Dermis microvascular lymphatic vessel endothelial cell (primary cell): ENCODE results near the gene CFC1. TPM values are rescaled to one million over a fixed set of nuclear protein-coding genes. Genes with fewer than 3 reads are reported as not detected.
"Not testable (repeated sequence)": the region's sequence is repeated elsewhere in the genome, so short reads cannot be mapped to it uniquely, and the experiment has no call there.

ENCODE experiments used
- DNase-seq, 2 donors: peaks; one replicate each; pipeline versions ENCODE4 v3.0.0 to v3.0.0-alpha.2; 2010; ENCODE audit warnings: low read depth in 2 of 2
- total RNA-seq: library from RNA; depleted of rRNA; stranded (reverse); fragments of >200 nt; gene quantifications from 2 replicates; pipeline ENCODE4 v1.2.1, GENCODE V29; 2014

CFC1 gene
- total RNA-seq, 1 donor from 2014 or later: not detected

DNA sequence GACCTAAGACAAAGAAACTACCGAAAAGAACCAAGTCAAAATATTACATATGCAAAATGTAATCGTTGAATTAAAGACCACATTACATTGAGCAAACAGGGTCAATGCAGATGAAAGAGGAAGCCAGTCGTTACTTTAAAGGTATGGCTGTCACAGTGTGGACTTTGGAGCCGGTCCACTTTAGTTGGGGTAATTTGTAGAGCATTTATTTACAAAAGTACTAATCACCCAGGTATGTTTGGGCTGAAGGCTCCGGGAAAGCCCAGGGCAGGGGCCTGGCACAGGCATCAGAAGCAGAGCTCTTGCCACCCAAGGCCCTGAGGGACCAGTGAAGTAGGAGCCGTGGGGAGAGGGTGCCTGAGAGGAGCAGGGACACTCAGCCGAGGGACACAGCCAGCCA lies 15.8 kb downstream of the CFC1 start:
- DNase-seq: not testable (repeated sequence)

DNA sequence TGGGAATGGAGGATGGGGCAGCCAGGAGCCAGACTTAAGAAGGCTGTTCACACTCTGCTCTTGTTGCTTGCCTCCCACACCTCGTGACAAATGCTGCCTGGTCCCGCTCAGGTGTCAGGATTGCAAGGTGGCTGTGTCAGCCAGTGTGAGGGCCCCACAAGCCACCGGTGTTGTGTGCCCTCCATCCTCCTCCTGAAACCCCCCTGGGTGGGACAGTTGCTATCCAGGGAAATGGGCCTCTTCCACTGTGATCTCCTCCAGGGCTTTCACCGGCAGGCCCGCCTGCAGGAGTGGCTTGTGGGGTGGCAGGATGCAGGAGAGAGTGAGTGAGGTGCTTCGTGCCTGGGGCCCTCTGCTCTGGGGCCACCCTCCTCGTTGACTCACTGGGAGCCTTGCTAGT lies 16.4 kb downstream of the CFC1 start:
- not testable (repeated sequence) for DNase-seq

DNA sequence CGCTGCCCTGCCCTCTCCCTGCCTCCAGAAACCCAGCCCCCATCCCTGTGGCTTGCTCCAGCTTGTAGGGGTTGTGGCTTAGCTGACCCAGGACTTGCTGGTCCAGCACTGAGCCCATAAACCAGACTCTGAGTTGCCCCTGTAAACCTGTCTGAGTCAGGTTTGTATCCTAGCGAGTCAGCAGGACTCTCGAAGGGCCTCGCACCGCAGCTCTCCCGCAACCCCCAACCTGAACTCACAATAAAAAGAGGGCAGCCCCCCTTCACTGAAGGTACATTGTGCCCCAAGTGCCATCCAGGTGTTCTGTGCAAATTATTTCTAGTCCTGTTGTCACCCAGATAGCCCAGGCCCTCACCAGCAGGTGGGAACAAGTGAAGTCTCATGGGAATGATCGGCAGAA lies 17.9 kb downstream of the CFC1 start:
- DNase-seq: not testable (repeated sequence)

DNA sequence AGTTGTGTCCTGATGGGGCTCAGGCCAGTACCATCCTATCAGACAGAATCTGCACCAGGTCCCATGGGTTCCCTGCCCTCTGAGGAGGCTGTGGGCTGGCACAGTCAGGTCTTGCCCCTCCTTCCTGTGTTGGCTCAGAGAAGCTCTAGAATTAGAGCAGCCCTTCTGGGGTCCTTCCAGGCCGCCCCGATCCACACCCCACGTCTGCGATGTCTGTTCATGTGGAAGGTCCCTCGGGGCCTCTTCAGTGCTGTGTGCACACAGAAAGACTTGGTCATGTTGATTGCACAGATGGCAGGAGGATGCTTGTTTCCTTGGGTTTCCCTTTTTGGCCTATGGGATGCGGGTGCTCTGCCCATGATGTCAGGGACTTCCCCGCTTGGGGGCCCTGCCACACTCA lies 20.3 kb downstream of the CFC1 start:
- not testable (repeated sequence) for DNase-seq

DNA sequence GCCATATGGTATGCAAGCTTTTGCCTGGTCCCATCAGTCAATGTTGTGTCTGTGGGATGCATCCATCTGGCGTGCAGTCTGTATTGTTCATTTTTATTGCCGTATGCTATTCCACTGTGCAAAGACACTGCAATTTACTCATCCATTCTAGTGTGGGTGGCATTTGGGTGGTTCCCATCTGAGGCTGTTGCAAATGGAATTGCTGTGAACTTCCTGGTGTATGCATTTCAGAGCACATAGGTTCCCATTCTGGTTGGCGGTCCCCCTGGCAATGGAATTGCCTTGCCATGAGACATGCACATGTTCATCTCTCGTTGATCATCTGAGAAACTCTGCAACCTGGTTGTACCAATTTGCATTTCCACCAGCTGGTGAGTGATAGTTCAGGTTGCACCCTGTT lies 21.8 kb downstream of the CFC1 start:
- DNase-seq: not testable (repeated sequence)

DNA sequence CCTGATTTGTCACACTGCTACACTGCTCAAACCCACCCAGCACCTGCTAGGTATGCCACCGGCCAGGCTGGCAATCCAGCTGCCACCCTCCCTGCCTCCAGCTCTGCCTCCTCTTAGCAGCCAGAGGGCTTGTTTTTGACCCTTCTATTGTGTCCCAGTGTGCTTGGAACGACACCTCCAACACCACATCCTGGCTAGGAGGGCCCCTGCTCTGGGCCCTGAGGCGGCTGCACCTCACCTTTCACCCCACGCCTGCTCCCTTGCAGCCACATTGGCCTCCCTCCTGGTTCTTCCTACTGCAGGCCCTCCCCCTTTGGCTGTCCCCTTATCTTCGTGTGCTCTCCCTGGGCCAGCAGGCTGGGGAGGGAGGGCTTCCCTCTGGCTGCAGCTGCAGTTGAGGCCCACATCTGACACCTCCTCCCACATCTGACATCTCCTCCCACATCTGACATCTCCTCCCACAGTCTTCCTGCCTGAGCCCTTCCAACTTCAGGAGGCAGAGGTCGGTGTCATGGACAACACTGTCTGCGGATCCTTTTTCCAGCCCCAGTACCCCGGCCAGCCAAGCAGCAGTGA lies 23.1 kb downstream of the CFC1 start:
- not testable (repeated sequence) for DNase-seq

DNA sequence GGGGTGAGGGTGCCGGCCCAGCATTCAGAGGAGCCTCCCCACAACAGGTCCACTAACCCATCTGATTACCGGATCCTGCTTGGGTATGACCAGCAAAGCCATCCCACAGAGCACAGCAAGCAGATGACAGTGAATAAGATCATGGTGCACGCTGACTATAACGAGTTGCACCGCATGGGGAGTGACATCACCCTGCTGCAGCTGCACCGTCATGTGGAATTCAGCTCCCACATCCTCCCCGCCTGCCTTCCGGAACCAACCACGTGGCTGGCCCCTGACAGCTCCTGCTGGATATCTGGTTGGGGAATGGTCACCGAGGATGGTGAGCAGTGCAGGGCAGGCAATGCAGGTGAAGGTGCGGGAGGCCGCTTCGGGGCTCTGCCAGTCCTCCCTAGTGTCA lies 25.1 kb downstream of the CFC1 start:
- DNase-seq: not testable (repeated sequence)

DNA sequence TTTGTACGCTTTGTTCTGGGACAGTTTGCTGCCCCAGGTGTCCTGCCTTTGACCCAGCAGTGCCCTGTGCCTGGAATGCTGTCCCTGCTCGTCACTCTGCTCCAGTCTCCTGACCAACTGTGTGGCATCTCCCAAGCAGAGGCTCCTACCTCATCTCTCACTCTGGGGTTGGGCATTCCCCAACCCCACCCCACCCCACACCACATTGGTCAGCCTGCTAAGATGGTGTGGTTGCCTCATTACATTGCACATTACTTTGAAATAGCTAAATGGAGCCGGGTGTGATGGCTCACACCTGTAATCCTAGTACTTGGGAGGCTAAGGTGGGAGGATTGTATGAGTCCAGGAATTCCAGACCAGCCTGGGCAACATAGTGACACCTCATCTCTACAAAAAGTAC lies 27.4 kb downstream of the CFC1 start:
- DNase-seq: not testable (repeated sequence)

DNA sequence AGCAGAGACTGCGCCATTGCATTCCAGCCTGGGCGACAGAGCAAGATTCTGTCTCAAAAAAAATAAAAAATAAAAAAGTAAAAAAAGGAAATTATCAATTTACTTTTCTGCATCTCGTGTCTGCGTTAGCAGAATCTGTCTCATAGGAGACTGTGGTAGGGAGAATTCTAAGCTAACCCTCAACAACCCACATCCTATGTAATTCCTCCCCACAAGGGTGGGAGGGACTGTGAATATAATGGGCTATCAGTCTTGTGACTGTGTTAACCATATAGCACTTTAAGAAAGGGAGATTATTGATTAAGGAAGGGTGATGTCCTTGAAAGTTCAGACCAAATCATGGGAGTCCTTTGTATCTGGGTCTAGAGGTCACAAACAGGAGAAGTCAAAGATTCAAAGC lies 33.2 kb downstream of the CFC1 start:
- DNase-seq: not testable (repeated sequence)

DNA sequence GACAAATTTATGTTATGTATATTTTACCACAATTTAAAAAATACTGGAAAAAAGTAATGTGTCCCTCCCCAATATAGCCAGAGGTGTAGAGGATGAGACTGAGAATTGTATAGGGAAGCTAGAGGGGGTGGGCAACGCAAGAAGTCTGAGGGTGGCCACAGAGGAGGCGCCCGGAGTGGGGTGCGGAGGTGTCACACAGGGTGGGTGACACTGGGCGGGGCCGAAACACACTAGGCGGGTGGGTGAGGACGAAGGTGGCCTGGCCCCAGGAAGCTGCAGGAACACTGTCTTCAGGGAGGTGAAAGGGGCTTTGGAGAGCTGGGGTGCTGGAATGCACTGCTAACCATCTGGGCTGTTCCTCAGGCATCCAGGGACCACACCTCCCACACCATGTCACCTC lies 42.9 kb downstream of the CFC1 start:
- not testable (repeated sequence) for DNase-seq

DNA sequence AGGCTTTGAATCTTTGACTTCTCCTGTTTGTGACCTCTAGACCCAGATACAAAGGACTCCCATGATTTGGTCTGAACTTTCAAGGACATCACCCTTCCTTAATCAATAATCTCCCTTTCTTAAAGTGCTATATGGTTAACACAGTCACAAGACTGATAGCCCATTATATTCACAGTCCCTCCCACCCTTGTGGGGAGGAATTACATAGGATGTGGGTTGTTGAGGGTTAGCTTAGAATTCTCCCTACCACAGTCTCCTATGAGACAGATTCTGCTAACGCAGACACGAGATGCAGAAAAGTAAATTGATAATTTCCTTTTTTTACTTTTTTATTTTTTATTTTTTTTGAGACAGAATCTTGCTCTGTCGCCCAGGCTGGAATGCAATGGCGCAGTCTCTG lies 45.2 kb downstream of the CFC1 start:
- not testable (repeated sequence) for DNase-seq

DNA sequence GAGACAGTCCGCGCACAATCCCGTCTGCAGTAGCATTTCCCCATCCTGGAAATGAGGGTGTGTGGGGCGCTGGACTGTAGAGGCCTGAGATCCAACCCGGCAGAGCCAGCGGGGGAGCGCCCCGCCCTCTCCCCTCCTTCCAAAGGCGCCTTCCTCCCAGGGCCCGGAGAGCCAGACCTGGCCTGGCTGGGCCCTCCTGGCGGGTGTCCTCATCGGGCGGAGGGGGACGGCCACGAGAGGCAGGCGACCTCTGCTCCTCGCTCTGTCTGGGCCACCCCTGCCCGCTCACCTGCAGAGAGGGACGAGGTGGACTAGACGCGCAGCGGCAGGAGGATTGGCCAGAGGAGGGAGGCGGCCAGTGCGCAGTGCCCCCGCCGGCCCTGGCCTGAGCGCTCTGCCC lies 49.9 kb downstream of the CFC1 start:
- not testable (repeated sequence) for DNase-seq

DNA sequence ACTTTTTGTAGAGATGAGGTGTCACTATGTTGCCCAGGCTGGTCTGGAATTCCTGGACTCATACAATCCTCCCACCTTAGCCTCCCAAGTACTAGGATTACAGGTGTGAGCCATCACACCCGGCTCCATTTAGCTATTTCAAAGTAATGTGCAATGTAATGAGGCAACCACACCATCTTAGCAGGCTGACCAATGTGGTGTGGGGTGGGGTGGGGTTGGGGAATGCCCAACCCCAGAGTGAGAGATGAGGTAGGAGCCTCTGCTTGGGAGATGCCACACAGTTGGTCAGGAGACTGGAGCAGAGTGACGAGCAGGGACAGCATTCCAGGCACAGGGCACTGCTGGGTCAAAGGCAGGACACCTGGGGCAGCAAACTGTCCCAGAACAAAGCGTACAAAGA lies 51.0 kb downstream of the CFC1 start:
- DNase-seq: not testable (repeated sequence)

DNA sequence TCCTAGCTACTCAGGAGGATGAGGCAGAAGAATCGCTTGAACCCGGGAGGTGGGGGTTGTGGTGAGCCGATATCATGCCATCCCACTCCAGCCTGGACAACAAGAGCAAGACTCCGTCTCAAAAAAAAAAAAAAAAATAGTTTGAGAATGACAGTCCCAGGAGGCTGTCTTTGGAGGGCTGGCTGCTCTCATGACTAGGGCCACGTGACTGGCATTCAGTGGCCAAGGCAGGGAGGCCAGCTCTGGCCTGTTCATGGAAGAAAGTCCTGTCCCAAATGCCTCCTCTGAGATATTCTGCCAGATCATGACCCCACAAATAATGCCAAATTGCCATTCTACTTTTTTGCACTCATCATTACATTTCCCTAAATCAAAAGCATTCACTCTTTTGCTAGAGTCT lies 54.4 kb downstream of the CFC1 start:
- not testable (repeated sequence) for DNase-seq

DNA sequence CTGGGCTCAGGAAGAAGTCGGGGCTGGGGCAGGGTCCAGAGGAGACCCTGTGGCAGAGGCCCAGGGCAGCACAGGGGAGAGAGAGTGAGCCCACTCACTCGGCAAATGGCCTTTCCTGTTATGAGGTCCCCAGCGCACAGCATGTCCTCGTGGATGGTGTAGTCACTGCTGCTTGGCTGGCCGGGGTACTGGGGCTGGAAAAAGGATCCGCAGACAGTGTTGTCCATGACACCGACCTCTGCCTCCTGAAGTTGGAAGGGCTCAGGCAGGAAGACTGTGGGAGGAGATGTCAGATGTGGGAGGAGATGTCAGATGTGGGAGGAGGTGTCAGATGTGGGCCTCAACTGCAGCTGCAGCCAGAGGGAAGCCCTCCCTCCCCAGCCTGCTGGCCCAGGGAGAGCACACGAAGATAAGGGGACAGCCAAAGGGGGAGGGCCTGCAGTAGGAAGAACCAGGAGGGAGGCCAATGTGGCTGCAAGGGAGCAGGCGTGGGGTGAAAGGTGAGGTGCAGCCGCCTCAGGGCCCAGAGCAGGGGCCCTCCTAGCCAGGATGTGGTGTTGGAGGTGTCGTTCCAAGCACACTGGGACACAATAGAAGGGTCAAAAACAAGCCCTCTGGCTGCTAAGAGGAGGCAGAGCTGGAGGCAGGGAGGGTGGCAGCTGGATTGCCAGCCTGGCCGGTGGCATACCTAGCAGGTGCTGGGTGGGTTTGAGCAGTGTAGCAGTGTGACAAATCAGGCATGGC lies 55.4 kb downstream of the CFC1 start:
- DNase-seq: not testable (repeated sequence)

DNA sequence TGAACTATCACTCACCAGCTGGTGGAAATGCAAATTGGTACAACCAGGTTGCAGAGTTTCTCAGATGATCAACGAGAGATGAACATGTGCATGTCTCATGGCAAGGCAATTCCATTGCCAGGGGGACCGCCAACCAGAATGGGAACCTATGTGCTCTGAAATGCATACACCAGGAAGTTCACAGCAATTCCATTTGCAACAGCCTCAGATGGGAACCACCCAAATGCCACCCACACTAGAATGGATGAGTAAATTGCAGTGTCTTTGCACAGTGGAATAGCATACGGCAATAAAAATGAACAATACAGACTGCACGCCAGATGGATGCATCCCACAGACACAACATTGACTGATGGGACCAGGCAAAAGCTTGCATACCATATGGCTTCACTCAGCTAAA lies 56.6 kb downstream of the CFC1 start:
- DNase-seq: not testable (repeated sequence)

Other genes starting within 250 kb of the CFC1 start
- 20.0 and 27.4 TPM in 2 replicates for gene PTPN18, start 243.5 kb downstream of the CFC1 start, total RNA-seq
- gene POTEI, start 90.2 kb downstream of the CFC1 start, total RNA-seq: 0.25 and 0.26 TPM in 2 replicates
- gene CFC1B, start 78.4 kb downstream of the CFC1 start, total RNA-seq: not detected in 2 replicates
- 0.26 and 0.38 TPM in 2 replicates for gene POTEJ, start 11.9 kb upstream of the CFC1 start, total RNA-seq
- gene GPR148, start 129.5 kb upstream of the CFC1 start, total RNA-seq: under 0.01 TPM in 1 of 2 replicates, not detected in the other
- gene AMER3, start 156.0 kb upstream of the CFC1 start, total RNA-seq: not detected in 2 replicates
- 0.26 and 0.63 TPM in 2 replicates for gene ARHGEF4, start 237.3 kb upstream of the CFC1 start, total RNA-seq